ENCODE measurements around the gene MDM4.
"Not testable (repeated sequence)": the region's sequence is repeated elsewhere in the genome, so short reads cannot be mapped to it uniquely, and the experiment has no call there.

MDM4 gene

DNA sequence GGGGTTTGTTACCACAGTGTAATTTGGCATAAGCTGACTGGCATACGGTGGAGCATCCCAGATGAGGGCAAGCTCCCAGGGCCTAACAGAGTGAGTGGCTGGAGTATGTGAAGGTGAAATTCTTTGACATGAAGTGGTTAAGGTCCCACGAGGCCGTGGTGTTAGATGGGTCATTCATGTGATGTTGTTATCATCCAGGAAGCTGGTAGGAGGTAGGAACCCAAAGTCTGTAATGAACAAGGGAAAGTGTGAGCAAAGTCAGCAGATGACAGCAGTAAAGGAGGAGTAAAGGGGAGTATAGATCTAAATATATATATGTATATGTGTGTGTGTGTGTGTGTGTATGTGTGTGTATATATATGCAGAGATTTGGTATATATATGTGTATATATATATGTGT is 47.6 kb downstream of the MDM4 start:
- DNase-seq, result no peak

DNA sequence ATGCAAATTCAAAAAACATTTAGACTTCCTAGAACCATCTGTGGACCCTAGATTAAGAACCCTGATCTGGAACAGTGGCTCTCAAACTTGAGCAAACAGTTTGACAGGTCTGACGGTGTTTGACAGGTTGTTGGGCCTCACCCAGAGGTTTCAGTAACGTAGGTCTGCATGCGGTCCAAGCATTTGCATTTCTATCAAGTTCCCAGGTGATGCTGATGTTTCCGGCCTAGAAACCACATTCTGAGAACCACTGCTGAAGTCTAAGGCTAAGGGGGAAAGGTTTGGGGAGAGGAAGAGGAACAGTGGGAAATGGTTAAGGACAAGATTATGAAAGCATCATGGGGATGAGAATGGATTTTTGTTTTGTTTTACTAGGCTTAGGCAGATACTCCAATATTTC is 48.6 kb downstream of the MDM4 start:
- no peak for DNase-seq

DNA sequence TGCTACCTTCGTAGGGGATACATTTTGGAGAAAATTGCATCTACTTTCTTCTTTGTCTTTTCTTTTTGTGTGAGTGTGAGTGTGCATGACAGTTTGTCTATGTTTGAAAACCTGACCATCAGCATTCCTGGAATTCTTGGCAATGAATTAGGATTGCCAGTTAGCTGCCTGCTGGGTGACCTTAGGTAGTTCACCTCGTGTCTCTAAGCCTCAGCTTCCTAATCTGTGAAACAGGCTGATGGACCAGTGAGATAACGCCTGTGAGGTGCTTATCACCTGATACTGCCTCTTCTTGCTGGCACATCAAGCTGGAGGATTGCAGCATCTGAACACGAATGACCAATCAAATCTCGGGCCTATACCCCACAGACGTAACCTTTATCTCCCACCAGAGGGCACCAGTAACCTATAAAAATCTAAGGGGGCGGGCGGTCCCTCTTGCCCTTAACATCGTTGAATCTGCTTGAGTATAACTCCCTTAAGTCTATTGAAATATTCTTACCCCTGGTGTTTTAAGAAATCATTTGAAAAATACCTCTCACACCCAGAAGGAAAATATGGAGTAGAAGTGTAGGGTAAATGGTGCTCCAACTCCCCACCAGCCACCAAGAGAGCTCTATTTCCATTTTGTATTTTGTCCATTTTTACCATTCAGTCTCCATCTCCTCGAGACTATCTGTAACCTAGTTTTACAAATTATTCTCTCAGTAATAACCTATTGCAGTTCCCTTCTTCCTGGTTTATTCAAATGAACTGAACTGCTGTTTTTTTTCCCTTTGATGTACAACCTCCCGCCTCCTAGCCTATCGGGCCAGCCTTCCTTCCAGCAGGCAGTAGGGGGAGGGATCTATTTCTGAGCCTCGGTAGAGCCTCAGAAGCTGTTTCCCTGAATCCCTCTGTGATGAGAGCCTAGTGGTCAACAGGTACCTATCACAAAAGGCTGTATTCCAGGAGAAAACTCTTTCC is 49.7 kb downstream of the MDM4 start:
- no peak for DNase-seq

DNA sequence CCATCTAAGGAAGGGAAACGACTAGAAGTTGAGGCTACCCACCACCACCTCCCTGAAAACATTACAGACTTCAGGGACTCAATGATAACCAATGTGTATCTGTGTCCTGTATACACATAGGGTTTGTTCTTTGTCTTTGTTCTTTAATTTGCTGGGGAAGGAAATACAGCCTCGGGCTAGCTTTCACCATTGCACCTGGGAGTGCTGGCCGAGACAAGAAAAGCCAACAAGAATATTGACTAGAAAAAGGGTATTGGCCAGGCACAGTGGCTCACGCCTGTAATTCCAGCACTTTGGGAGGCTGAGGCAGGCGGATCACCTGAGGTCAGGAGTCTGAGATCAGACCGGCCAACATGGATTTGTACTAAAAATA is 50.4 kb downstream of the MDM4 start:
- no peak for DNase-seq

DNA sequence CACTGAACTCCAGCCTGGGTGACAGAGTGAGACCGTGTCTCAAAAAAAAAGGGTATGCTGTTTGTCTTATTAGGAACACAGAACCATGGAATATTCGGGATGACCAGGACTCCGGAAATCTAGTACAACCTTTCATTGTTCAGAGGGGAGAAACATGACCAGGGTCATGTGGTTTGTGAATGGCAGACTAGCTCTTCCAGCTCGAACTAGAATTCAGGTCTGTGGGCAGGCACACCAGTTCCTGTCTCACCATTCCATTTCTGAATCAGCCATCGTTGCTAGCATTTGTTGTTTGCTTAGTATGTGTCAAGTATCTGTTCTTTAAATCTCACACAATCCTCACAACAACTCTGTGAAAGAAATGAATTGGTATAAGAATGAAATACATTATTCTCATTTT is 50.9 kb downstream of the MDM4 start:
- DNase-seq, result no peak

DNA sequence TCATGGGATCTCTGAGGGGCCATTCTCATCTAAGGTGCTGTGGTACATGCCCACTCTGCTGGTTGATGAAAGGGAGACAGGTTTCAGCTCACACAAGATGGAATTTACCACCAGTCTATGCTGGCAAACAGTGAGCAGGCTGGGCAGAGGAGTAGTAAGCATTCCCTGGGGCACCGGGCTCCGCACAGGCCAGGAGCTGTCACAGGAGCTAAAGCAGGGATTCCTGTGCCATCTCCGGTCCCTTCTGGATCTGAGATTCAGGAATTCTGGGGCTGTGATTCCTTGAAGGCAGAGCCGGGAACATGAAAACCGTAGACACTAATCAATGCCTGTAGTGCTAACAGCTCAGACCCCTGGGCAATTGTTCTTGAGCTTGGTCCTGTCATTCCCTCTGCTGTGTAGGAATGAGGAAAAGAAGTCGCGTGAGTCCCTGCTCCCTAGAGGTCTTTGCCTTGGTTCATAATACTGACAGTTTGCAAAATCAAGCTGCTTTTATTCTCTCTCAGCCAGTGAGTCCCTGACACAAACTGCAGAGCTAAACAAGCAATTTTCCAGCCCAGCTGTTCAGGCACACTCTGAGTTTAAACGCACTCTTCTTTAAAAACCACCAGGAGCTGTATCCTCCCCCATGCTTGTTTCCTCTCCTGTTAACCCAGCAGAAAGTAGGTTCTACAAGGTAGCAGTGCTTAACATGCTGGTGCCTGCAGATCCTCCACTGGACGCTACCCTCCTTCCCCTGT is 52.5 kb downstream of the MDM4 start:
- no peak for DNase-seq

DNA sequence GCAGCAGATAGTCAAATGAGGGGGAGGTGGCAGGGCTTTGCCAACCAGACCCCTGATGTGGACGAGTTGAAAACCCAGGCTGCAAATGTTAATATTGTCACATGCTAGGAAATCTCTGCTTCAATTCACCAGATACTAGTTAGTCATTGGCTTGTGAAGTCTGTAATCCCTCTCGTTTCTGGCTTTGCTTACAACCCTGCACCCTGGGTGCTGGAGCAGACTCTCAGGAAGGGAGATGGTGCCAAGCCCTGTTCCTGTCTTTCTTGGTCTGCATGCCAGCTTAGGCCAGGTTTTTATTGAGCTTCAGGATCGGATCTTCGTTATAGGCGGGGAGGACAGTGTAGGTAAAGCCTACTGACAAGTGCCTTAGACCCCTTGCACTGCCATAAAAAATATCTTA is 53.3 kb downstream of the MDM4 start:
- no peak for DNase-seq

DNA sequence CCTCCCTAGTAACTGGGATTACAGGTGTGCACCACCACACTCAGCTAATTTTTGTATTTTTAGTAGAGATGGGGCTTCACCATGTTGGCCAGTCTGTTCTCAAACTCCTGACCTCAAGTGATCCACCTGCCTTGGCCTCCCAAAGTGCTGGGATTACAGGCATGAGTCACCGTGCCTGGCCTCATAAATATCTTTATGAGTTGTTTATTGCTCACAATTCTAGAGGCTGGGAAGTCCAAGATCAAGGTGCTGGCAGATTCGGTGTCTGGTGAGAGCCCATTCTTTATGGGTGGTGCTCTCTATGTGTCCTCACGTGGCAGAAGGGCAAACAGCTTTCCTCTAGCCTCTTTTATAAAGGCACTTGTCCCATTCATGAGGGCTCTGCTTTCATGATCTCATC is 53.8 kb downstream of the MDM4 start:
- DNase-seq, result not testable (repeated sequence)

DNA sequence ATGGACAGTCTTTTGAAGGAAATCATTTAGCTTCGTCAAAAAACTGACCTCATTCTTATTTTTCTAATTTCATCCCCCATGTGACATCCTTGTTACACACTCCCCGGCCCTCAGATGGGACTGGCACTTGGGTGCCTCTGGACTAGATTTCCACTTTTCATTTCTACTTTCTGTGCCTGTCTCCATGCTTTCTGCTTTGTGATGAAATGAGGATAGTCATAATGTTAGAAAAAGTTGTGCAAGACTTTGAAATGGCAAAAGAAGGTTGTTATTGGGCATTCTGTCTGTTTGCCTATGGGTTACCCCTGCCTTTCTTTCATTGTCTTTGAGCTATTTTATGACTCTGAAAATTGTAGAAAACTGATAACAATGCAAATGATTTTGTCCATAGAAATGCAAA is 54.9 kb downstream of the MDM4 start:
- DNase-seq, result no peak

DNA sequence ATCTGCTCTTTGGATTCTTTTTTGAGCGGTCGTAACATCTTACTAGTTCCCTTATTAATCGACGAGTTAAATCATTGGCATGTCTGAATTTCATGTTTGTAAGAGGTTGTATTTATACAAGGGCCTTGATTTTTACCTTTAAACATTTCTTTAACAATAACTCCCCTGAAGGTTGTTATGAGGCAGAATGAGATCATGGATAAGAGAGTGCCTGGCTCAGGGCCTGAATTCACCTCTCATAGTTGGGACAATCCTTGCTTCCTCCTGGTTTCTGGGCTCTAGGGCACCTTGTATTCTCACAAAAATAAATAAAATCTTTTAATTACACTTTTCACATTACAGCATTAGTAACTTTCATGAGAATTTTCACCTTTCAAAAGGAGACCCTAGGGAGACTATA is 55.4 kb downstream of the MDM4 start:
- DNase-seq, result no peak

DNA sequence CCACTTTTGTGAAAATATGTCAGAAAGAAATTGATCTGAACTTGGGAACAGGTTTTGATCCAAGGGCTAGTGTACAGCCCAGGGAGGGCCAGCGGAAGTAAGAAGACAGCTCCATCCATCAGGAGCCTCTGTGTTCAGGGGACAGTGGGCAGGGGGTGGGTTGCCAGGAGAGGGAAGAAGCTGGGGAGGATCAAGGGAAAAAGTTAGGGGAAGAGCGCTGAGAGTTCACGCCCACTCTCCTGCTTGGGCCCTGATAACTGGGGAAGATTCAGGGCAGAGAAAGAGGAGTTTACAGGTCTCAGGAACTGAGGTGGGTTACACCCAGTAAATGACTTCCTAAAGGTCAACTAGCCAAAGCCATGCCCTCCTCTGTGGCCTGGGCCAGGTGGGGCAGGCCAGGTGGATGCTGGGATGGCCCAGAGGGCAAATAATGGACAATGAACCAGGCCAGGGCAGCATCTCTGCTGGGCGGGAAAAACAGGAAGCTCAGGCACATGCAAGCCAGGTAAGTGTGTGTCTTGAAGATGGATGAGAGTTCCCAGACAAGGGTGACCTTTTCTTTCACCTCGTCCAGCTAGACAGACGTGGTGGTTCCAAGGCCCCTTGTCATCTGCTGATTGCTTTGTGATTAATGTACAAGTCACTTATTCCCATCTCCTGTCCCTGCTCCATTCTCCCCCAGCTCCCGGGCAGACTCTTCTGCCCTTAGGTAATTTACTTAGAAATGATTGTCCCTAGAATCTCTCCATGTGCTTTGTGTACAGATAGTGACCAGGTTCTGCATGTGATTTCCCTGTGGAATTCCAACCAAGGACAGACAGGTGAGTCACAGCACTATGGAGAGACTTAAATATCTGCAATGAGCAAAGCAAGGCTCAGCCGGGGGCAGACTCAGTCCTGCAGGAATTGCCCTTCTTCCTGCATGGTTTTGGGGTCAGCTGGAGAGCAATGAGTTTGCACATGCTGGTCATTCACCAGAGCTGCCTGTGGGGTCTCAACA is 57.0 kb downstream of the MDM4 start:
- no peak for DNase-seq

DNA sequence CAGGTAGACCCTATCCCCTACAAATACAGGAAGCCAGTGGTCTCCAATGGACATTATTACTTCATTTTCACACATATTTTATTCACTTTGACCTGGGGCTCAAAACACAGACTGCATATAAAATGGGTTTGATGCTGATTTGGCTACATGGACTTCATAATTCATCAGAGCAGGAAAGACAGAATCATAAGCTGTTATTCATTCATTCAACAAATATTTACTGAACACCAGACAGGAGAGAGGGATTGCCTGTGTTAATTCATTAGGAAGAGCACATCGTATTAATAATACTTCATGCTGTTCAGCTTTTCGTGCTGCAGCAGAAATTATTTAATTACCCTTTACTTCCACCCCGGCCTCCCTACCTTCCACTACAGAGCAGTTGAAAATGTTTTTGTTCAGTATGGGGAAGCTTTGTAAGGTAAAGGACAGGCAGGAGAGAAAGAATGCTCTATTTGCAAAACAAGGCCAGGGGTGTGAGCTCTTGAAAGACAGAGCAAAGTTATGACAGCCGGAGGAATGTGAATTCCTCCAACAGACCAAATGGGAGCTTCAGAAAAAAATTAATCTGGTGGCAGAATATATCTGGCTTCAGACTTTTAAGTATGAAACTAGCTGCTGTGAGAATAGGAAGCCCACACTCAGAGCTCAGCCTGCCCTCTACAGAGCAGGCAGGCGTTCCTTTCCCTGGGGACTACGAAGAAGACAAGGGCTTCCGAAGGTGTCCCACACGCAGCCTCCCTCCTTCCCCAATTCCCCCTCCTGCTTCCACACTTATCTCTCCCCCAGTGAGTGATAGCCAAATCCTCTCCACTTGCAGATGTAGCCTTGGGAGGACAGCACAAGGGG is 58.0 kb downstream of the MDM4 start:
- no peak for DNase-seq

DNA sequence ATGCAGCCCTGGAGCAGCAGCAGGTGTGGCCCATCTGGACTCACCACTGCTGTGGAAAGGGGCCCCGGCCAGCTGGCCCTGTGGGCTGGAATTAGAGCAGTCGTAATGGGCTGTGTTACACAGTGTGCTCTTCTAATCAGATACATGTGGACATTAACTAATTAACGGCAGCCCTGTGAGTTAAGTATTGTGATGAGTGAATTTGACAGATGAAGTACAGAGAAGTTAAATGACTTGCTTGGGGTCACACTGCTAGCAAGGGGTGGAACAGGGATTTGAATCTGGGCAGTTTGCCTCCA is 58.6 kb downstream of the MDM4 start:
- DNase-seq, result no peak

DNA sequence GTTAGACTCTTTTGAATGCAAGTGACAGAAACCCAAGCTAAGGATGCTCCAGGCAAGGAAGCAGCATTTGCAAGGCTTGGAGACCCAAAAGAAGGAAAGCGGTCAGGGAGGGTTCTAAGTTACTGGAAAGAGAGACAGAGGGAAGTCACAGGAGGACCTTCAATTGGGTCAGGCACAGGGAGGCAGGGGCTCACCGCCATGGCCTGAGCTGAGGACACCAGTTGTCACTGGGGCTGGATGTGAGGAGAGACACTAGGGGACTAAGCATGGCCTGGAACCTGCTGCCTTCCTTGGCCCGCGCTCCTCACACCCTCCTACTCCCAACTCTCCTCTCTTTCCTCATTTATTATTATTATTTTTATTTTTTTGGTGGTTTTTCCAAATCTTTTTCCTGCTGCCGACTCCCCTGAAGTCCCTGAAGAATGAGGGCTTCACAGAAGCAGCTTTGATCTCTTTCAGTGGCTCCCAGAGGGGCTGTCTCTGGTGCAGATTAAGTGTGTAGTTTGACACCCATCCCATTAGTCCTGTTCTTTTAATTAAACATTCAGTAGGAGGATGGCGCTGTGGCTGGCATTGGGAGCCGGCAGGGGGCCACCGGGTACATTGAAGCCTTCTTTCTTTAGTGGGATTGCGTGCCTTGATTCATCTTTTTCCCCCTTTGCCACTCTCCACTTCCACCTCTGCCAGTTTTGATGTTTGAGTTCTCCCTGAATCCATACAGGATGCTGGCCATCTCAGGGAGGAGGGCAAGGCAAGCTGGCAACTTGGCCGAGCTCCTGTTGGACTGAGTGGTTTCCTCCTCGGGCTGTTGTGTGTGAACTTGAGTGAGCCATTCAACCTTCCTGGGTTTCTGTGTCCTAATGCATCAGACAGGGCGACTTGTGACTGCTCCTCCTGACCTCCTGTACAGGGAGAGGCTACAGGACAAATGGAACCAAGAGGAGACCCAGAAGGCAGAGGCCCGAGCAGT is 59.3 kb downstream of the MDM4 start:
- DNase-seq, result no peak

DNA sequence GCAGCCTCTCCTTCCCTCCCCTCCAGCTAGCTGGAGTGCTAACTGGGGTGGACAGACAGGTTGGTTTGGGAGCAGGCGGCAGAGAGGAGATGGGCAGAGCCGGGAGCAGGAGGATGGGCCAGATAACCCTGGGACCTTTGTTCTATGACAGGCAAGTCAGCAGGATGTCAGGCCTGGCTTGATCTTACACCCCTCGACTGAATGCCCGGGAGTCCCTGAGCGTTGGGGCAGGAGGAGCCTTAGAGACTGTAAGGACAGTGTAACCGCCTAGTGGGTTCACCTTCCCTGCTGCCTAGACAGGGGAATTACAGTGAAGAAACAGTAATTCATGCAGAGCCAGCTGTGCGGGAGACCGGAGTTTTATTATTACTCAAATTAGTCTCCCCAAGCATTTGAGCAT is 60.2 kb downstream of the MDM4 start:
- DNase-seq, result no peak

DNA sequence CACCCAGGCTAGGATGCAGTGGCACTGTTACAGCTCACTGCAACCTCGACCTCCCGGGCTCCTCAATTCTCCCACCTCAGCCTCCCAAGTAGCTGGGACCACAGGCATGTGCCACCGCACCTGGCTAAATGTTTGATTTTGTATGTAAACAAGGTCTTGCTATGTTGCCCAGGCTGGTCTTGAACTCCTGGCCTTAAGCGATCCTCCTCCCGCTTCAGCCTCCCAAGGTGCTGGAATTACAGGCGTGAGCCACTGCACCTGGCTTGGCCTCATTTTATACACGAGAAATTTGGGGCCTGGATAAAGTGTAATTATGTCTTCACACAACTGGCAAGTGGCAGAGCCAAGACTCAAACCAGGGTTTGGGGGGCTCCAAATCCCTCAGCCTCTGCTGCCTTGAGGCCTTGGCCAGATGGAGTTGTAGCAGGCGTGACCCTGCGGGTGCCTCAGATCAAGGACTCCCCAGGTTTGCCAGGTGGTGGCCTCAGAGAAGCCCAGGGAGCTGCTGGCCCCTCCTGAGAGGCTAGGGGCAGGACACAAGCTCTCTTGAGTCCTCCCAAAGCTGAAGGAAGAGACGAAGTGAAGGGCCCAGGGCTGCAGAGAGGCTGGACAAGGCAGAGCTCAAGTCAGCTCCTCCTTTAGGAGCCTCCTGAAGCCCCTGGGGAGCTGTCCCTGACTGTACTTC is 61.7 kb downstream of the MDM4 start:
- DNase-seq, result no peak

DNA sequence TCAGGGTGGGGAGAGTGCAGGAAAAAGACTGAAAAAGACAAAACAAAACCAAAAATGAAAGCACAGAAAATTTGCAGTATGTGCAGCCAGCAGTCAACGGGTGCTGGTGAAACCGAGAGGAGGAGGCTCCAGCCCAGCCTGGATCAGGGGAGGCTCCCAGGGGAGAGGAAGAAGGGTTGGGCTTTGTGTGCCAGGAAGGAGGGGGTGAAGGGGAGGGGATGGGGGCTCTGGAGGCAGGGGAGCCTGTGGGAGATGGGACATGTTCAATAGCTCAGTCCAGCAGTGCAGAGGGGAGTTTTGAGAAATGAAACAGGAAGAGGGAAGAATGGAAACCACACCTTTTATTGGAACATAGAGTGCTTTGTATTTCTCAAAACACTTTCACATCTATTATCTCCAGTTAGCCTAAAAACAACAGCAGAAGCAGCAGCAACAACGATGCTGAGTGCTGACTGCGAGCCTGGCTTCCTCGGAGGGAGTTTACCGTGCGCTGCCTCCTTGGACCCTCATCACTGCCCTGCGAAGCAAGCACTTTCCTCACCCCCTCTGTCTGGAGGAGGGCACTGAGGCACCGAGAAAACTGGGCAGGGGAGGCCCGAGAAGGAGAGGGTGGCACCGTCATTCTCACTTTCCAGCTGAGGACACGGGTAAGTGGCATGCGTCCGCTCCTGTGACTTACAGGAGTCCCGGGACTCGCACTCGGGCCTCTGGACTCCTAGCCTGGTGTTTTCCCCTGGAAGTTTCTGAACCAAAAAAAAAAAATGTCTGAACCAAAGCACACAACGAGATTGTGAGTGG is 62.9 kb downstream of the MDM4 start:
- DNase-seq, result peak; percentile 28

DNA sequence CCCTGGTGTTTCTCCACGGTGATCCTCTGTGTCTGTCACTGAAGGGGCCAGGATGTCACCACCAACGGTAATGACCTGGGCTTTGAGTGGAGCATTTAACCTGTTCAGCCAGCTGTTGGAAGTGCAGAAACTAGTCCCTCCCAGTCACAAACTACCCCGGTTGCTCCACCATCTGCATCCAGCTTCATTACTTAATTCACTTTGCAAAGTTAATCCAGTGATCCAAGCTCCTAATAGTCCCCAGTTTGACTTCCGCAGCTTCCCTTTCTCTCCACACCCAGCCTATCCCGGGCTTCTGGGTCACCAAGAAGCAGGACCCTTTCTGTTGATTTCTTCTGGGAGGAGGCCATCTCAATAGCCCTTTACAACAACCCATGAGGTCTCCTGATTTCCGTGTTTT is 63.5 kb downstream of the MDM4 start:
- no peak for DNase-seq

DNA sequence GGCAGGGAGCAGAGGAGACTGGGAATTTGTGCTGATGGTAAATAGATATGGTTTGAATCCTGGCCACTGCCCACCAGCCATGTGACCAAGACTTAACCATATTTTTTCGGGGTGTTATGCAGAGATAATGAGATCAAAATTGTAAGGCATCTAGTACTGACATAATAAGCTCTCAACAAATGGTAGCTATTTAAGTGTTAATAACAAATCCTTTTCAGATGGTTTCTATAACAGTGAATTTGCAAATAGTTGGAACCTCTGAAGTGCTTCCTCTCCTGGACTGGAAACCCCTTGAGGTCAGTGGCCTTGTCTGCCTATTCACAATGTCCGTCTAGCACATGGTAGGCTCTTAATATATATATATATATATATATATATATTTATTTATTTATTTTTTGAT is 64.7 kb downstream of the MDM4 start:
- no peak for DNase-seq

DNA sequence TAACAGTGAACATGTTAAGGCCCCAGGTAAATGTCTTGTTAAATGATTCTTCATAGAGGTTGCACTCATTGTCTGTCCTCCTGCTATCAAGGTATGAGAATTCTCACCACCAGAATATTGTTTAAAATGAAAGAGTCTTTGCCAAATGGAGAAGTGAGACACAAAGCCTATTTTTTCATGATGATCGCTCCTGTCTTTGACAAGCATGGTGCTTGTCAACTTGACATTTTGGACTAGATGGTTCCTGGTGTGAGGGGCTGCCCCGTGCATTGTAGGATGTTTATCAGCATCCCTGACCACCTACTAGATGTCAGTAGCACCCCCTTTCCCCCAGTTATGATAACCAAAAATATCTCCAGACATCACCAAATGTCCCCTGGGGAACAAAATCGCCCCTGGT is 65.6 kb downstream of the MDM4 start:
- no peak for DNase-seq

Measured in SIG-M5 (cell line).